Spinal cord (tissue), 10 donors: ENCODE data around the gene UBE2D2. TPM values are rescaled to one million over a fixed set of nuclear protein-coding genes. Genes with fewer than 3 reads are reported as not detected.
"Not testable (repeated sequence)": the region's sequence is repeated elsewhere in the genome, so short reads cannot be mapped to it uniquely, and the experiment has no call there.

Experiments
- DNase-seq, 6 donors: peaks; one replicate each; pipeline versions ENCODE4 v3.0.0 to v3.0.0-alpha.2; 2013 to 2015; ENCODE audit warnings: low spot score in 6 of 6, low read depth in 4 of 6
- H3K27ac ChIP-seq: one replicate; pipeline ENCODE4 v1.5.1; 2013; ENCODE audit warnings: low read depth, low read length, control low read depth
- H3K27me3 ChIP-seq: one replicate; pipeline ENCODE4 v1.6.1; 2013; ENCODE audit warnings: low read length; ENCODE audit not compliant: control insufficient read depth, insufficient read depth
- H3K36me3 ChIP-seq: one replicate; pipeline ENCODE4 v1.6.1; 2013; ENCODE audit warnings: low read length; ENCODE audit not compliant: control insufficient read depth, insufficient read depth
- H3K4me1 ChIP-seq: one replicate; pipeline ENCODE4 v1.6.1; 2013; ENCODE audit warnings: low read length; ENCODE audit not compliant: control insufficient read depth, insufficient read depth
- H3K4me3 ChIP-seq: one replicate; pipeline ENCODE4 v1.5.1; 2013; ENCODE audit warnings: low read depth, low read length, control low read depth
- H3K9me3 ChIP-seq: one replicate; pipeline ENCODE4 v1.6.1; 2013; ENCODE audit warnings: low read length; ENCODE audit not compliant: control insufficient read depth, insufficient read depth
- WGBS: methylation state at CpG from one replicate; pipeline ENCODE4 v1.1.5; 2013; ENCODE audit warnings: missing lambda C conversion rate; ENCODE audit not compliant: insufficient coverage; 5-methylcytosine and 5-hydroxymethylcytosine counted together
- polyA plus RNA-seq, 2 donors: library from polyadenylated mRNA; unstranded; fragments of 120-200 nt; gene quantifications; one replicate each; pipeline ENCODE4 v1.2.1, GENCODE V29; 2013; ENCODE audit not compliant: insufficient read length in 2 of 2
- total RNA-seq, 2 donors: library from RNA; depleted of rRNA in 1 of 2; stranded (reverse); fragments of 120-200 nt in 1 of 2; fragments of >200 nt in 1 of 2; gene quantifications; one replicate each; pipeline versions ENCODE4 v1.2.3 to v1.2.4, GENCODE V29; 2013 to 2014
- donor health status: healthy.

Gene UBE2D2
- total and polyA plus RNA-seq, 4 donors = 108 to 185 (median 140) TPM

- Histone ChIP-seq H3K4me3 (no peak overlapping the region), H3K9me3 (no peaks in the 10 kb centered on the region), H3K4me1 (peaks cover 5% of the 10 kb centered on the region), H3K36me3 (peaks cover 2% of the 10 kb centered on the region), H3K27ac (no peak overlapping the region), H3K27me3 (no peaks in the 10 kb centered on the region)
- DNase-seq = no peak
- WGBS = no CpG with 5 or more reads among the region's 2 CpGs
These were observed 17.2 kb downstream of the UBE2D2 start for GRCh38 chr5:139578325-139578724.

- H3K36me3 ChIP-seq, DNase-seq, H3K4me3 ChIP-seq, H3K4me1 ChIP-seq, H3K27me3 ChIP-seq, H3K9me3 ChIP-seq, H3K27ac ChIP-seq: not testable (repeated sequence)
- WGBS = 92% methylated on average over 2 of the region's 5 CpGs
These were observed 21.0 kb downstream of the UBE2D2 start for GRCh38 chr5:139582181-139582580.

GRCh38 chr5:139584137-139584536 is 23.0 kb downstream of the UBE2D2 start:
- Histone ChIP-seq H3K27ac (no peak overlapping the region), H3K27me3 (no peaks in the 10 kb centered on the region), H3K36me3 (peaks cover 12% of the 10 kb centered on the region), H3K9me3 (no peaks in the 10 kb centered on the region), H3K4me3 (no peak overlapping the region), H3K4me1 (no peaks in the 10 kb centered on the region)
- no peak for DNase-seq
- WGBS = 72% methylated on average over 2 of the region's 3 CpGs

GRCh38 chr5:139588116-139588515 is 27.0 kb downstream of the UBE2D2 start:
- WGBS = 100% methylated on average over 3 of the region's 5 CpGs
- not testable (repeated sequence) for DNase-seq, H3K4me3 ChIP-seq, H3K27ac ChIP-seq, H3K4me1 ChIP-seq, H3K9me3 ChIP-seq, H3K27me3 ChIP-seq
- peaks cover 13% of the 10 kb centered on the region for H3K36me3 ChIP-seq

GRCh38 chr5:139588962-139589361 is 27.8 kb downstream of the UBE2D2 start:
- no peak overlapping the region for H3K27ac ChIP-seq
- H3K27me3 ChIP-seq = no peaks in the 10 kb centered on the region
- peaks cover 13% of the 10 kb centered on the region for H3K36me3 ChIP-seq
- DNase-seq = no peak
- no peaks in the 10 kb centered on the region for H3K9me3 ChIP-seq
- H3K4me3 ChIP-seq = no peak overlapping the region
- WGBS = 92% methylated on average over 6 of the region's 6 CpGs
- H3K4me1 ChIP-seq = no peaks in the 10 kb centered on the region

GRCh38 chr5:139592289-139592688 is 31.1 kb downstream of the UBE2D2 start:
- H3K4me3 ChIP-seq = no peak overlapping the region
- no peaks in the 10 kb centered on the region for H3K4me1 ChIP-seq
- WGBS = no CpG with 5 or more reads among the region's 3 CpGs

GRCh38 chr5:139593076-139593475 is 31.9 kb downstream of the UBE2D2 start:
- H3K4me1 ChIP-seq, H3K27ac ChIP-seq, H3K9me3 ChIP-seq, H3K4me3 ChIP-seq, DNase-seq, H3K36me3 ChIP-seq, H3K27me3 ChIP-seq: not testable (repeated sequence)
- 97% methylated on average over 3 of the region's 8 CpGs for WGBS

More at GRCh38 chr5:139592289-139592688, 31.1 kb downstream of the UBE2D2 start:
- peak in 1 of 6 donors; percentile 15 for DNase-seq
- no peaks in the 10 kb centered on the region for H3K9me3 ChIP-seq
- H3K27ac ChIP-seq = no peak overlapping the region
- H3K27me3 ChIP-seq = no peaks in the 10 kb centered on the region
- H3K36me3 ChIP-seq = peaks cover 10% of the 10 kb centered on the region

- H3K4me1 ChIP-seq = no peaks in the 10 kb centered on the region
- no peak for DNase-seq
- no CpG with 5 or more reads among the region's 3 CpGs for WGBS
- no peak overlapping the region for H3K27ac ChIP-seq
- H3K9me3 ChIP-seq = no peaks in the 10 kb centered on the region
- peaks cover 4% of the 10 kb centered on the region for H3K36me3 ChIP-seq
- H3K27me3 ChIP-seq = no peaks in the 10 kb centered on the region
- no peak overlapping the region for H3K4me3 ChIP-seq
These were observed 32.7 kb downstream of the UBE2D2 start for GRCh38 chr5:139593716-139594319.

- Histone ChIP-seq H3K4me3 (no peak overlapping the region), H3K27me3 (no peaks in the 10 kb centered on the region), H3K36me3 (peaks cover 12% of the 10 kb centered on the region), H3K9me3 (no peaks in the 10 kb centered on the region), H3K27ac (no peak overlapping the region), H3K4me1 (no peaks in the 10 kb centered on the region)
- DNase-seq = no peak
These were observed 36.0 kb downstream of the UBE2D2 start for GRCh38 chr5:139597134-139597533.

- H3K4me3 ChIP-seq, H3K4me1 ChIP-seq, H3K27ac ChIP-seq, DNase-seq, H3K27me3 ChIP-seq, H3K9me3 ChIP-seq: not testable (repeated sequence)
- H3K36me3 ChIP-seq = peaks cover 19% of the 10 kb centered on the region
- no CpG with 5 or more reads among the region's 5 CpGs for WGBS
These were observed 37.4 kb downstream of the UBE2D2 start for GRCh38 chr5:139598601-139598965.
